Subcutaneous adipose tissue (tissue), 4 donors: ENCODE measurements around the gene OR13C9. TPM values are rescaled to one million over a fixed set of nuclear protein-coding genes. Genes with fewer than 3 reads are reported as not detected.
"Not testable (repeated sequence)": the region's sequence is repeated elsewhere in the genome, so short reads cannot be mapped to it uniquely, and the experiment has no call there.

Experiments
- total RNA-seq, 4 donors: library from RNA; depleted of rRNA; stranded (reverse); fragments of >200 nt; gene quantifications; one replicate each; pipeline ENCODE4 v1.1.0, GENCODE V29; 2016
- TF ChIP-seq, protein P1 (sequence below): fragments of 450-650 bp; IDR thresholded peaks from one replicate; pipeline ENCODE4 v1.5.1; 2016; ENCODE audit warnings: low read depth, mild to moderate bottlenecking, control low read depth, antibody characterized with exemption, moderate library complexity

The OR13C9 gene
- total RNA-seq, 4 donors from 2014 or later, result not detected

DNA sequence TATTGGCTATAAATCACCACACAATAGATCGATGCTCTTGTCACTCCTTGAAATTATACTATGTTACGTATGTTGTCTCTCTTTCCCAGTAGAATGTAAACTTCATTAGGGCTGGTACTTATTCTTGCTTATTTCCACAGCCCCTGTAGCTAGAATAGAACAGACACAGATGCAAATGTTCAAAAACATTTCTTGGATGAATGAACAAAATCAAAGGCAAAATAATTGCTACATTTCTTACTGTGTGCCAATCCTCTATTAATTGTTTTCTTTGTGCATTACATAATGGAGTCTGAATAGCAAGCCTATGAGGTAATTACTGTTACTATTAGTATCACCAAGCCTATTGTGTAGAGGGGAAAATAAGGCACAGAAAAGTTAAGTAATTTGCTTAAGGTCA, 11.9 kb downstream of the OR13C9 start:
- TF ChIP-seq, protein P1, sequence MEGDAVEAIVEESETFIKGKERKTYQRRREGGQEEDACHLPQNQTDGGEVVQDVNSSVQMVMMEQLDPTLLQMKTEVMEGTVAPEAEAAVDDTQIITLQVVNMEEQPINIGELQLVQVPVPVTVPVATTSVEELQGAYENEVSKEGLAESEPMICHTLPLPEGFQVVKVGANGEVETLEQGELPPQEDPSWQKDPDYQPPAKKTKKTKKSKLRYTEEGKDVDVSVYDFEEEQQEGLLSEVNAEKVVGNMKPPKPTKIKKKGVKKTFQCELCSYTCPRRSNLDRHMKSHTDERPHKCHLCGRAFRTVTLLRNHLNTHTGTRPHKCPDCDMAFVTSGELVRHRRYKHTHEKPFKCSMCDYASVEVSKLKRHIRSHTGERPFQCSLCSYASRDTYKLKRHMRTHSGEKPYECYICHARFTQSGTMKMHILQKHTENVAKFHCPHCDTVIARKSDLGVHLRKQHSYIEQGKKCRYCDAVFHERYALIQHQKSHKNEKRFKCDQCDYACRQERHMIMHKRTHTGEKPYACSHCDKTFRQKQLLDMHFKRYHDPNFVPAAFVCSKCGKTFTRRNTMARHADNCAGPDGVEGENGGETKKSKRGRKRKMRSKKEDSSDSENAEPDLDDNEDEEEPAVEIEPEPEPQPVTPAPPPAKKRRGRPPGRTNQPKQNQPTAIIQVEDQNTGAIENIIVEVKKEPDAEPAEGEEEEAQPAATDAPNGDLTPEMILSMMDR, result no peak

DNA sequence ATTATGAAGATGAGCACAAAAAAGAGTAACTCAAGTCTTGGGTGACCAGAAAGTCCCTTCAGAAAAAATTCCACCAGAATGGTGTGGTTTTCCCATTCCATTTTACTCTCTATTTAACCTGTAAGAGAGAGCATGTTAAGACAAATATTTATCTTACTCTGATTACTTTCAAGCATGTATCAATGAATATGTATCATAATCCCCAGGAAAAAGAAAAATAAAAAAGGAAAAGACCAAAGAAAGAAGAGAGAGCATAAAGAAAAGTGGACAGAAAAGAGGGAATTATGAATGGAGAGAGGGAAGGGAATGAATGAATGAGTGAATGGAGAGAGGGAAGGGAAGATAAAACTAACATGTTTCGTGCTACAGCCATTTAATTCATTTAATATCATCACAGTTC, 12.5 kb downstream of the OR13C9 start, which contains the start of gene OR13C2:
Gene OR13C2 (minus strand): TSS at position 101 of the 400 bp plus-strand sequence. CDS start 0 bp downstream, at position 101.
- TF ChIP-seq, protein P1, result not testable (repeated sequence)

DNA sequence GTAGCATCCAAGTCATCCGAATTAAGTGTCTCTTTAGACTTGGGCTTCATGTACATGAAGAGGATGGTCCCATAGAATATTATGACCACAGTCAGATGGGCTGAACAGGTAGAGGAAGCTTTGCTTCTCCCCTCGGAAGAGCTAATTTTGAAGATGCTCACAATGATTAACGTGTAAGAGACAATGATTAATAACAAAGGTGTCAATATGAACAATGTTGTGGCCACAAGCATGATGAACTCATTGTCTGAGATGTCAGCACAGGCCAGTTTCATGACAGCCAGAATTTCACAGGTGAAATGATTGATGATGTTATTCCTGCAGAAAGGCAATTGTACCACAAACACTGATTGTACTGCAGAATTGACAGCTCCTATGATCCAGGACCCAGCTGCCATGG, 13.2 kb downstream of the OR13C9 start:
- TF ChIP-seq, protein P1, result no peak

DNA sequence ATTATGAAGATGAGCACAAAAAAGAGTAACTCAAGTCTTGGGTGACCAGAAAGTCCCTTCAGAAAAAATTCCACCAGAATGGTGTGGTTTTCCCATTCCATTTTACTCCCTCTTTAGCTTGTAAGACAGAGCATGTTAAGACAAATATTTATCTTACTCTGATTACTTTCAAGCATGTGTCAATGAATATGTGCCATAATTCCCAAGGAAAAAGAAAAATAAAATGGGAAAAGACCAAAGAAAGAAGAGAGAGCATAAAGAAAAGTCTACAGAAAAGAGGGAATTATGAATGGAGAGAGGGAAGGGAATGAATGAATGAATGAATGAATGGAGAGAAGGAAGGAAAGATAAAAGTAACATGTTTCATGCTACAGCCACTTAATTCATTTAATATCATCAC, 18.7 kb downstream of the OR13C9 start, which contains the start of gene OR13C5:
Gene OR13C5 (minus strand): TSS at position 101 of the 400 bp plus-strand sequence. CDS start 0 bp downstream, at position 101.
- TF ChIP-seq, protein P1, result not testable (repeated sequence)

DNA sequence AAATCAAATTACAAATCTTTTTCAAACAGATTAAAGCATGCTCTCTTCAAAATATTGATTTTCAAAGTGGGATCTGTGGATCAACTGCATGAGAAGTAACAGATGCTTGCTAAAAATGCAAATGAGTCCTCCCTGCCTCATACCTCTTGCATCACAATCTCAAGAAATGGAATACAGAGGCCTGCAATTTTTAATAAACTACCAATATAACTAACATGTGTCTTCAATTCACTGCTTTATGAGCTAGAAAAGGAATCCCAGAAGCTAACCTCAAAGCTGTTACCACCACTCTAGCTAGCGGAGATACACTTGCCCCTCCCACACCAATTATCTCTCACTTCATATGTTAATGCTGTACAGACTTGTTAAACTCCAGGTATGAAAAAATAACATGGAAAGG, 28.4 kb downstream of the OR13C9 start:
- TF ChIP-seq, protein P1, result no peak

DNA sequence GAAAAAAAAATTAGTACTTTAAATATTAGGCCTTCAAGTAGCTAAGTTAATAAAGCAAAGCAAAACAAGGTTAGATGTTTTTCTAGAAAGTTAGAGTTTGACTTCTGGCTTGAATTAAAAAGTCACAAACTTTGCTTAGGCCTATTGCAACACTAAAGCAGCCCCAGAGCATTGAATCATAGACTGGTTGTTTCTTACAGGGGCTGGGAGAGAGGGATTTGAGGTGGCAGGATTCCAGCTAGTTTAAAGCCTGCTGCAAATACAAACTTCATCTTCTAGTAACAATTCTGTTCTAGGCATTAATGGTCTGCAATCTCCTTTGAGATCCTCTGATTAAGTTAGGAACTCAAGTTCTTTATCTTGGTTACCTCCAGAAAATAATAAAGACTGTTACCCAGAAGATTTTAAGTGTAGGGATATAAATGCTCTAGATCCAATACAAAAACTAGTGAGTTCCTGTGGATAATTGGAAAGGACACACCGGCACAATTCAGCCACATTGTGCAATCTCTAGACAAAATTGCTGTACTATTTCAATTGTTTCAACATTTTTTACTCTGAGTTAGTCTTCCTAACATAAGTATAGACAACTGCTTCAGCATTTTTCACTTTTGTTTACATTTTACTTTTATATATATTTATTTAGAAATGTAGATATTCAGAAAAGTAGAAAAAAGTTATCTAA, 31.4 kb downstream of the OR13C9 start:
- TF ChIP-seq, protein P1, result no peak

DNA sequence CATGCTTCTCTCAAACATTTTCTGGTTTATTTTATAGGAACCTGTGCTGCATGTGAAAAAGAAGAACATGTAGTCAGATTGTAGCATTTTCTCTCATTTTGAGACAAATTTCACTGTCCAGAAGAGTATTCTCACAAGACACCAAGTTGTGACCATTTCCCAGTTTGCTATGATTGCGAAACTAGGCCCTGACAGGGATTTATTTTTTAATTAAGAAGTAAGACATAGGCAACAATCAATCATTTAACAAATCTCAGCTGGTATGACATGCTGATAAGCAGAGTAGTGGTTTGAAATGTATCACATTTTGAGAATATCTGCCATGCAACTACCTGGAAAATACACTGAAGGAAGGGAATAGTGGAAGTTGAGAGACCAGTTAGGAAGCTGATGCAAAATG, 37.4 kb downstream of the OR13C9 start:
- TF ChIP-seq, protein P1, result no peak
